GM19239 (cell line): ENCODE results near the gene CMYA5.

Source experiments
- DNase-seq: peaks from one replicate; pipeline ENCODE4 v3.0.0; 2011; ENCODE audit warnings: low spot score; ENCODE audit not compliant: insufficient read length
- FAIRE-seq: peaks from 2 replicates; lab custom pipeline; 2011; peaks lifted over from hg19 to GRCh38; lab: Jason Lieb, UNC

CMYA5 gene

DNA sequence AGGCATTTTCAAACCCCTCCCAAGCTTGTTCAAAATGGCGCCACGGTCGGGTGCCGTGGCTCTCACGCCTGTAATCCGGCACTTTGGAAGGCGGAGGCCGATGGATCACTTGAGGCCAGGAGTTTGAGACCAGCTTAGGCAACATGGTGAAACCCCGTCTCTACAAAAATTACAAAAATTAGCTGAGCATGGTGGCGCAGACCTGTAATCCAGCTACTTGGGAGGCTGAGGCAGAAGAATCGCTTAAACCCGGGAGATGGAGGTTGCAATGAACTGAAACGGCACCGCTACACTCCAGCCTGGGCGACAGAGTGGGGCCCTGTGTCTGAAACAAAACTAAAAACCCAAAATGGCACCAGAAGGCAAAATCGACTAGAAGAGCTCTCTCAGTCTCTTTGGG, 159.4 kb downstream of the CMYA5 start:
- no peak for DNase-seq
- FAIRE-seq, result no peak
